Central memory CD4-positive, alpha-beta T cell (primary cell): ENCODE measurements around the gene RNF112.
"Not testable (repeated sequence)": the region's sequence is repeated elsewhere in the genome, so short reads cannot be mapped to it uniquely, and the experiment has no call there.

Source experiments
- DNase-seq: peaks from one replicate; pipeline ENCODE4 v3.0.0; 2022

Gene RNF112

GRCh38 chr17:19415806-19416775 lies 5.1 kb downstream of the RNF112 start:
- DNase-seq, result no peak

- no peak for DNase-seq
Observed at GRCh38 chr17:19417611-19418010, 6.6 kb downstream of the RNF112 start.

DNA sequence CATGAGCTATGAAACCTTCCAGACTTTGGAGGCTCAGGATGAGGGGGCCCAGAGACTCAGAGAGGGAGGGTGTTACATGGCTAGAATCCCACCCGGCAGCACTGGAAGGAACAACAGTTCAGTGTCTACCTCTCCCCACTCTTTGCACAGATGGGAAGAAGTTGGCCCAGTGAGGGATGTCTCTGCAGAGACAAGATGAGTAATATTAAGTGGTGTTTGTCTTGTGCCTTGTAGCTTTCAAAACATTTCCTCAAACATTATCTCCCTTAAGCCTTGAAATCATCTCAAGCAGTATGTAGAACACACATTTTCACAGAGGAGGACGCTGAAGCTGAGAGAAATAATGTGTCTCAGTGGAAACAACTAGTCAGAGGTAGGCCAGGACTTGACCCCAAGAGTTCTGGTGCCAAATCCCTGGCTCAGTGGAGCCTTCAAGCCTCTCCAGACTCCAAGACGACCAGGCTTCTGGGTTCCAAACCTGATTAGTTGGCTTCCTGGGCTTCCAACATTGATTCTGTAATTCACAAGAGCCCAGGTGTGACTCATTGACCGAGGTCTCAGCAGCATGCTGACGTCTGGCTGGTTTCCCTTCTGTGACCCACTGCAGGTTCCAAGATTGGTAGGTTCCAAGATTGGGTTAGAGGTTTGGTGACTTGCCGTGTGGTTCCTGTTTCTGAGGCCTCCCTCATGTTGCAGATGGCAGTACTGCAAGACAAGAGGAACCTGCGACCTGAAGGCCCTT lies 7.4 kb downstream of the RNF112 start:
- peak; percentile 15 for DNase-seq

DNA sequence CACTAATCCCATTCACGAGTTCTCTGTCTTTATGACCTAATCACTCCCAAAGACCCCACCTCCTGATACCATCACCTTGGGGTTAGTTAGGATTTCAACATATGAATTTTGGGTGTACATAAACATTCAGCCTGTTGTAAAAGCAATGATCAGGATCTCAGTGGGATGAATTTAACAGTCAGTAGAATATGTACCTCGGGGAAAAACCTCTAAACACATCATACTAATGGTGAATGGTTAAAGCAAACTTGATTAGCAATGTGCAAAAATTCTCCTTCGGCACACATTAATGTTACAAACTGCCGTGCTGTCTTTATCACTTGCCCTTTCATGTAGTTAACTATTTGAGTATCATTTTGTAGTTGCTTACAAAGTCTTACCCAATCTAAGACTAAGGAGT lies 10.2 kb downstream of the RNF112 start:
- no peak for DNase-seq

GRCh38 chr17:19421926-19422325 lies 10.9 kb downstream of the RNF112 start:
- DNase-seq, result no peak

- no peak for DNase-seq
Observed at GRCh38 chr17:19424934-19425868, 14.2 kb downstream of the RNF112 start.

DNA sequence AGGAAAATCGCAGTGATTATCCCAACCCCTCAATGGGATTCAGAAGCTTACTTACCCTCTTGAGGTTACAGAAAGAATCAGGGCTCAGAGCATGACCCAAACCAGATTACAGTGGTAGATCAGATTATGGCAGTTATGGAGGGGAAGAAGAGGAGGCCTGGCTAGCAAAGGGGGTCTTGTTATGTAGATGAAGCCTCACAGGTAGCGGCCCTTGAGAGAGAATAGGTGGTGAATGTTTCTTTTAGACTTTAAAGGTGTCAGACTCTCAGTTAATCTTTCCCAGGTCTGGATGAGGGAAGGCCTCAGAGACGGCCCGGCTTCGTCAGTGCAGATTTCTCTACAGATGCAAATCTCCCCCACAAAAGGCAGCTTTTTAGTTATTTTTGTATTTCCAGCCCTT lies 15.6 kb downstream of the RNF112 start:
- no peak for DNase-seq

DNA sequence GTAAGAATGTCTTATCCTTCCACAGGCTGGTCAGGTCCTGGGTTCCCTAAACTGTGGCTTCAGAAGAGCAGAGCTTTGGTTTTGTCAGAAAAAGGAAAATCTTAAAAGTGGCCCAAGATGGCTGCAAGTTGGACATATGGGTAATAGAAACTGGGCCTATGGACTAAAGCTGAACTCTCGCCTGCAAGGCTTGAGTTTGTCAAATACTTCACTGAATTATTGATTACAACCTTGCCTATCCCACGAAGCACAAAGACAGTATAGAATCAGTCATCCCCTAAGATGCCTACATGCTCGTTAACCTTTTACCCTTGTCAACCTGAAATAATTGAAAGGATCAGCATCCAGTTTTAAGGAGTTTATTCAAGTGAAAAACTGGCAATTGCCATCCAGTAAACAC lies 20.7 kb downstream of the RNF112 start:
- no peak for DNase-seq

DNA sequence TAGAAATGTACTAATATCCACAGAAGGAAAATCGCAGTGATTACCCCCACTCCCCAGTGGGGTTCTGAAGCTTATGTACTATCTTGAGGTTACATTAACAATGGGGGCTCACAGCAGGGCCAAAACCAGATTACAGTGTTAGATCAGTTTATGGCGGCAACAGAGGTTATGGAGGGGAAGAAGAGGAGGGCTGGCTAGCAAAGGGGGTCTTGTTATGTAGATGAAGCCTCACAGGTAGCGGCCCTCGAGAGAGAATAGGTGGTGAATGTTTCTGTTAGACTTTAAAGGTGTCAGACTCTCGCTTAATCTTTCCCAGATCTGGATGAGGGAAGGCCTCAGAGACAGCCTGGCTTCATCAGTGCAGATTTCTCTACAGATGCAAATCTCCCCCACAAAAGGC lies 22.2 kb downstream of the RNF112 start:
- DNase-seq, result no peak

DNA sequence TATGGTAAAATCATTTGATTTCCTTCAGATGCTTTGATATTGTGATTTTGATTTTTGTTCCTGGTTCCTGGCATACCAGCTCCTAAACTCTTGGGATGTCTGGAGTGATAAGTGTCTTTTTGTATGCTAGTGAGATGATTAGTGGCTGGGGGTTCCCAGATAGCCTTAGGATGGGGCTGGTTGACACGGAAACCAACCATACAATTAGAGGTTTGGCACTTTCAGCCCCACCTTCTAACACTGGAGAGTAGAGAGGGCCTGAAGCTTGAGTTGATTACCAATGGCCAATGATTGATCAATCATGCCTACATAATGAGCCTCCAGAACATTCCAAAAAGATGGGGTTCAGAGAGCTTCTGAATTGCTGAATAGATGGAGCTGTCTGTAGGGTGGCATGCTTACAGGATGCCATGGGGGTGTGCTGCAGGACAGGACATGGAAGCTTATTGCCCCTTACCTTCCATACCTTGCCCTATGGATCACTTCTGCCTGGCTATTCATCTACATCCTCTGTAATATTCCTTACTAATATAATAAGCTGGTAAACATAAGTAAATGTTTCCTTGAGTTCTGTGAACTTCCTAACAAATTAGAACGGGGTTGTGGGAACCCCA lies 22.8 kb downstream of the RNF112 start:
- no peak for DNase-seq

DNA sequence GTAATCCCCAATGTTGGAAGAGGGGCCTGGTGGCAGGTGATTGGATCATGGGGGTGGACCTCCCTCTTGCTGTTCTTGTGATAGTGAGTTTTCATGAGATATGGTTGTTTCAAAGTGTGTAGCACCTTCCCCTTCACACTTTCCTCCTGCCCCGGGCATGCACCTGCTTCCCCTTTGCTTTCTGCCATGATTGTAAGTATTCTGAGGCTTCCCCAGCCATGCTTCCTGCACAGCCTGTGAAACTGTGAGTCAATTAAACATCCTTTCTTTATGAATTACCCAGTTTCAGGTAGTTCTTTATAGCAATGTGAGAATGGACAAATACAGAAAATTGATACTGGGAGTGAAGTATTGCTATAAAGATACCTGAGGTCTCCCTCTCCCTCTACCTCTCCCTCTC lies 29.4 kb downstream of the RNF112 start:
- DNase-seq, result no peak

GRCh38 chr17:19441288-19441687 lies 30.3 kb downstream of the RNF112 start:
- not testable (repeated sequence) for DNase-seq

DNA sequence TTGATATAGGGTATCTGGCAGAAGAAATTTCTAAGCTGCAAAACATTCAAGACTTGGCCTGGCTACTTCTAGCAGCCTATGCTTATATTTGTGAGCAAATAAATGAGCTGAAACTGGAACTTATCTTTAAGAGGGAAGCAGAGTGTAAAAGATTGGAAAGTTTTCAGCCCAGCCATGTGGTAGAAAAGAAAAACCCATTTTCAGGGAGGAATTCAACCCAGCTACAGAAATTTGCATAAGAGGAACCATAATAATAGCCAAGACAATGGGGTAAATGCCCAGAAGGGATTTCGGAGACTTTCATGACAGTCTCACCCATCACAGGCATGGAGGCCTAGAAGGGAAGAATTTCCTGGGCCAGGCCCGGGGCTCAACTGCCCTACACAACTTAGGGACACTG lies 31.7 kb downstream of the RNF112 start:
- no peak for DNase-seq

GRCh38 chr17:19443148-19443547 lies 32.1 kb downstream of the RNF112 start:
- no peak for DNase-seq

- DNase-seq, result no peak
Observed at GRCh38 chr17:19445105-19445504, 34.1 kb downstream of the RNF112 start.

- DNase-seq, result not testable (repeated sequence)
Observed at GRCh38 chr17:19446577-19446976, 35.5 kb downstream of the RNF112 start.

- DNase-seq, result peak; percentile 71
Observed at GRCh38 chr17:19447085-19447583, 36.1 kb downstream of the RNF112 start.

DNA sequence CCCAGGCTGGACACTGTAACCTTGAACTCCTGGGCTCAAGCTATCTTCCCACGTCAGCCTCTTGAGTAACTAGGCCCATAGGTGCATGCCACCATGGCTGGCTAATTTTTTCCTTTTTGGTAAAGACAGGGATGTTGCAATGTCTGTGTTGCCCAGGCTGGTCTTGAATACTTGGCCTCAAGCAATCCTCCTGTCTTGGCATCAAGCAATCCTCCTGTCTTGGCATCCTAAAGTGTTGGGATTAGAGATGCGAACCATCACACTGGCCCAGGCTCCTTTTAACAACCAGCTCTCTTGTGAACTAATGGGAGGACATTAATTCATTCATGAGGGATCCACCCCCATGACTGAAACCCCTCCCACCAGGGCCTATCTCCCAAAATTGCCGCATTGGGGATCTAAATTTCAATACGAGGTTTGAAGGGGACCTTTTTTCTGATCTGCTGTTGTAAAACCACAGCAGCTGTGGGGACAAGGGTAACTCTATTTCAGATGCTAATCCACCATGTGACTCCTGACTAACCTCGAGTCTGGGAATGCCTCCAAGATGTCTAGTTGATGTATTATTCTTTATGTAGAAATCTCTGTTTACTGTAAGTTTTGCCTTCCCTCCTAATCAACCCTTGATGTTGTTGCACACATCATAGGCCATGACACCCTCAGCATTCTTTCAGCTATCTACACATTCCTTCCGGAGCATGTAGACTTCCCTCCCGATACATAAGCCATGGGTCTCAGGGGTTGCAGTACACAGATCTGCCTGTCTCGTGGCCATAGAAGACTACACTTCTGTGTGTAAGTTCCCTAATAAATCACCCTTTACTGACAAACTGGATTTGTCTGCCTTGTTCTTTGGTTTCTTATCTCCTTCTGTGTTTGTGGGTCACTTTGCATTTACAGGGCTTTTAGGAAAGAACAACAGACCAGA lies 37.6 kb downstream of the RNF112 start:
- no peak for DNase-seq

GRCh38 chr17:19449656-19450055 lies 38.6 kb downstream of the RNF112 start:
- DNase-seq, result no peak

DNA sequence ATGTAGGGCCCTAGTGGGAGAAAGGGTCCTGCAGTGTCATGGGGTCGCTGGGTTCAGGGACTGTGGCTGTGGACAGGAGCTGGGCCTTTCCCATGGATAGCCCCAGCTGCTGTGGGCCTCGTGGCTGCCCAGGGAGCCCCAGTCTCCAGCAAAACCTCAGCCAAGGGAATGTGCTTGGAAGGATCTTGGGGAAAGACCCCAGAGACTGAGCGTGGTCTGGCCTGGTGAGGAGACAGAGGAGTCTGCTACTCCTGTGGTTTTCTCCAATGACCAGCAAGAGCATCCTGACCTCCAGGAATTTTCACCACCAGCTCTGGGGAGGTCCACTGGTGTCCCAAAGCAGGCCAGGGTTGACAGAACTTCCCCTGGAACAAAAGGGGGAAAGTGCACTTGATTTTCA lies 42.3 kb downstream of the RNF112 start:
- DNase-seq, result no peak

DNA sequence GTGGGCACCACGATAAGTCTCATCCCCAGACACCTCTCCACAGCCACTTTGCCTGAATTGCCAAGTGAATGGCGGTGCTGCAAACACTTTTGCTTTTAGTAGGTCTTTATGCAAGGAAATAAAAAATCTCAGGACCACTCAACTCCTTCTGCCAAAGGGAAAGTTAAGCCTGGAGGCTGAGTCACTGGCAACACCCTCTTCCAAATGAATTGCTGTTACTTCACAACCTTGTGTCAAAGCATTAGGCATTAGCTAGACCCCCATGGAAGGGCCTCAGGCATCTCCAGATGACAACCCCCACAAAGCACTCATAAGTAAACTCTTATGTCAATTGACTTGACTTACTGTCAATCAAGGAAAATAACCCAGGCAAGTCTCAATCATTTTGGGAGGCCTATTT lies 43.0 kb downstream of the RNF112 start:
- no peak for DNase-seq
